ENCODE results near the gene GATAD1.
"Not testable (repeated sequence)": the region's sequence is repeated elsewhere in the genome, so short reads cannot be mapped to it uniquely, and the experiment has no call there.

GATAD1 gene

DNA sequence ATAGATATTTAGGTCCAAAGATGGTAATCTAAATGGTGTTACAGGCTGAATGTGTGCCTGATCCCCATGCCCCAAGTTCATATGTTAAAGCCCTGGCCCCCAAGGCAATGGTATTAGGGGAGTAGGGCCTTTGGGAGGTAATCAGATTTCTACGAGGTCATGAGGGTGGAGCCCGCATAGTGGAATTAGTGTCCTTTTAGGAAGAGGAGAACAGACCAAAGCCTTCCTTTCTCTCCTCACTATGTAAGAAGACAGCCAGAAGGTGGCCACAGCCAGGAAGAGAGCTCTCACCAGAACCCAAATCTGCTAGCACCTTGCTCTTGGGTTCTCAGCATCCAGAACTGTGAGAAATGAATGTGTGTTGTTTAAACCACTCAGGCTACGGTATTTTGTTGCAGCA, 15.3 kb downstream of the GATAD1 start:
- no peaks in the 10 kb centered on the region for H3K4me1 ChIP-seq (ENCODE audit: insufficient read depth, insufficient read length)
- H3K36me3 ChIP-seq (ENCODE audit: insufficient read depth, insufficient read length, low read length) = peaks cover 8% of the 10 kb centered on the region
- no peak overlapping the region for H3K4me3 ChIP-seq (ENCODE audit: insufficient read length, low read depth)
- no peaks in the 10 kb centered on the region for H3K9me3 ChIP-seq (ENCODE audit: insufficient read depth, low read length)
- no peak for DNase-seq (ENCODE audit: low read depth, low spot score)
- H3K27me3 ChIP-seq (ENCODE audit: insufficient read depth, insufficient read length) = no peaks in the 10 kb centered on the region
- no peak overlapping the region for H3K9ac ChIP-seq (ENCODE audit: insufficient read length, low read depth)
- TF ChIP-seq SUZ12 (IDR thresholded peaks at IDR 0.05; ENCODE audit: extremely low read depth, insufficient read depth, insufficient read length) = no peak
- TF ChIP-seq ZNF274 (IDR thresholded peaks at IDR 0.05; ENCODE audit: low read depth, low read length) = no peak
- TF ChIP-seq YY1 (IDR thresholded peaks at IDR 0.05; ENCODE audit: insufficient read depth, insufficient read length) = no peak

DNA sequence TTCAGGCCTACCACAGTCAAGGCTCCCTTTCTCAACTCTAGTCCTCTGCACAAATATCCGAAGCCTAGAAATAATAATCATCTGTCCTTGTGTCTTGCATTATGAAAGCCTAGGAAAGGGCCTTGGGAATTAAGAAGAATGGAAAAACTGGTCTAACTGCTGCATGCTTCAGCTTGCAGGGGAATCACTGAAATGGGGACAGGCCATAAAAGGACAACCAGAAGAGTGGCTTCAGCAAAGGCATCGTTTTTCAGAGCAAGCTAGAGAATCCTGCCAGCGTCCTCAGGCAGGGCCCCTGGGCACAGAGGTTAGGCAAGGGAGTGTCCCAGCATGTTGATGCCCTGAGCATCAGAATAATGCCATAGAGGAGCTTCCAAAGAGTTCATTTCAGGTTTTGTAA, 17.2 kb downstream of the GATAD1 start:
- H3K9ac ChIP-seq (ENCODE audit: insufficient read length, low read depth) = no peak overlapping the region
- H3K36me3 ChIP-seq (ENCODE audit: insufficient read depth, insufficient read length, low read length) = no peaks in the 10 kb centered on the region
- H3K4me1 ChIP-seq (ENCODE audit: insufficient read depth, insufficient read length) = no peaks in the 10 kb centered on the region
- no peaks in the 10 kb centered on the region for H3K27me3 ChIP-seq (ENCODE audit: insufficient read depth, insufficient read length)
- H3K9me3 ChIP-seq (ENCODE audit: insufficient read depth, low read length) = no peaks in the 10 kb centered on the region
- no peak for DNase-seq (ENCODE audit: low read depth, low spot score)
- H3K4me3 ChIP-seq (ENCODE audit: insufficient read length, low read depth) = no peak overlapping the region
- TF ChIP-seq YY1 (IDR thresholded peaks at IDR 0.05; ENCODE audit: insufficient read depth, insufficient read length) = no peak
- no peak for TF ChIP-seq SUZ12 (IDR thresholded peaks at IDR 0.05; ENCODE audit: extremely low read depth, insufficient read depth, insufficient read length)
- no peak for TF ChIP-seq ZNF274 (IDR thresholded peaks at IDR 0.05; ENCODE audit: low read depth, low read length)

DNA sequence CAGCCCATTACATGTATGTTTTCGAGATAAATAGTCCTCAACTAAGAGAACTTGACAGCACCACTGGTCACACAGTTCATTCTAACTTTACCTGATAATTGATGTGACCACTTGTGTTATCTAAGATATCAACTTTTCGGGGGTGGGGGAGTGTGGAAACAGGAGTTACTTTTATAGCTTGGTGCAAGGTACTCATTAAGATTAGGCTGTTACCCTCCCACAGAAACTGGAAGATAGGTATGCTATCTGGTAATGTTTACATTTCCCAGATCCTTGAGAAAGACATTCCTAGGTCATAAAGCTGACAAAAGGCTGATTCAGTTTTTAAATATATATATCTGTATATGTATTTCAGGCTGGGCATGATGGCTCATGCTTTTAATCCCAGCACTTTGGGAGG, 19.4 kb downstream of the GATAD1 start:
- Histone ChIP-seq H3K36me3 (ENCODE audit: insufficient read depth, insufficient read length, low read length) (no peaks in the 10 kb centered on the region), H3K27me3 (ENCODE audit: insufficient read depth, insufficient read length) (no peaks in the 10 kb centered on the region), H3K4me3 (ENCODE audit: insufficient read length, low read depth) (no peak overlapping the region), H3K9me3 (ENCODE audit: insufficient read depth, low read length) (no peaks in the 10 kb centered on the region), H3K4me1 (ENCODE audit: insufficient read depth, insufficient read length) (no peaks in the 10 kb centered on the region), H3K9ac (ENCODE audit: insufficient read length, low read depth) (no peak overlapping the region)
- DNase-seq (ENCODE audit: low read depth, low spot score) = no peak
- no peak for TF ChIP-seq ZNF274 (IDR thresholded peaks at IDR 0.05; ENCODE audit: low read depth, low read length)
- no peak for TF ChIP-seq YY1 (IDR thresholded peaks at IDR 0.05; ENCODE audit: insufficient read depth, insufficient read length)
- TF ChIP-seq SUZ12 (IDR thresholded peaks at IDR 0.05; ENCODE audit: extremely low read depth, insufficient read depth, insufficient read length) = no peak

DNA sequence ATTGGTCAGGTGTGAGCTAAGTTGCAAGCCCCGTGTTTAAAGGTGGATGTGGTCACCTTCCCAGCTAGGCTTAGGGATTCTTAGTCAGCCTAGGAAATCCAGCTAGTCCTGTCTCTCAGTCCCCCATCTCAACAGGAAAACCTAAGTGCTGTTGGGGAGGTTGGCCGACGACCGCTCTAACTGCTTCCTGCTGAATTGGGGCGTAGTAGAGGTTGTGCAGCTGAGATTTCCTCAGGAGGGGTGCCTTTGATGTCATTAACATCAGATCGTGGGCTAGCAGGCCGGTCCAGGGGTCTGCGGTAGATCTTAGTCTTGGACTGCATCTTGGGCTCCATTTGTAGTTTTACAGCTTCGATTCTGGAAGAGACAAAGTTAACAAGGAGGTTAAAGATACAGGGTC, 21.3 kb downstream of the GATAD1 start:
- H3K4me3 ChIP-seq (ENCODE audit: insufficient read length, low read depth); H3K9me3 ChIP-seq (ENCODE audit: insufficient read depth, low read length); H3K27me3 ChIP-seq (ENCODE audit: insufficient read depth, insufficient read length): not testable (repeated sequence)

DNA sequence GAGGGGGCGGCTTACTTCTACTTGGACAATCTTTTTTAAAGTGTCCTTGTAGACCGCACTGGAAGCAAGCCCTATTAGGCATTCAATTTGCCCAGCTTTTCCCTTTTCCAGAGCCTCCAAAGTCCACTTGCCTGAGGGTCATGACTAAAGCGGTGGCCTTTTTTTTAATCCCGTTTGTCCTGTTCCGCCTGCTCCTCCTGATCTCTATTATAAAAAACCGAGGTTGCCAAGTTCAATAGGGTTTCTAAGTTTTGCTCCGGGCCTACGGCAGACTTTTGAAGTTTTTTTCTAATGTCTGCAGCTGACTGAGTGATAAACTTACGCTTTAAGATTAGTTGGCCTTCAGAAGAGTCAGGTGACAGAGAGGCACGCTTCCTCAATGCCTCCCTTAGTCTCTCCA, 26.7 kb downstream of the GATAD1 start:
- H3K4me3 ChIP-seq (ENCODE audit: insufficient read length, low read depth); H3K27me3 ChIP-seq (ENCODE audit: insufficient read depth, insufficient read length); H3K9me3 ChIP-seq (ENCODE audit: insufficient read depth, low read length); H3K36me3 ChIP-seq (ENCODE audit: insufficient read depth, insufficient read length, low read length); H3K4me1 ChIP-seq (ENCODE audit: insufficient read depth, insufficient read length); H3K9ac ChIP-seq (ENCODE audit: insufficient read length, low read depth); DNase-seq (ENCODE audit: low read depth, low spot score): not testable (repeated sequence)

More for the DNA sequence above, 21.3 kb downstream of the GATAD1 start:
- not testable (repeated sequence) for H3K36me3 ChIP-seq (ENCODE audit: insufficient read depth, insufficient read length, low read length); DNase-seq (ENCODE audit: low read depth, low spot score); H3K9ac ChIP-seq (ENCODE audit: insufficient read length, low read depth); H3K4me1 ChIP-seq (ENCODE audit: insufficient read depth, insufficient read length)

DNA sequence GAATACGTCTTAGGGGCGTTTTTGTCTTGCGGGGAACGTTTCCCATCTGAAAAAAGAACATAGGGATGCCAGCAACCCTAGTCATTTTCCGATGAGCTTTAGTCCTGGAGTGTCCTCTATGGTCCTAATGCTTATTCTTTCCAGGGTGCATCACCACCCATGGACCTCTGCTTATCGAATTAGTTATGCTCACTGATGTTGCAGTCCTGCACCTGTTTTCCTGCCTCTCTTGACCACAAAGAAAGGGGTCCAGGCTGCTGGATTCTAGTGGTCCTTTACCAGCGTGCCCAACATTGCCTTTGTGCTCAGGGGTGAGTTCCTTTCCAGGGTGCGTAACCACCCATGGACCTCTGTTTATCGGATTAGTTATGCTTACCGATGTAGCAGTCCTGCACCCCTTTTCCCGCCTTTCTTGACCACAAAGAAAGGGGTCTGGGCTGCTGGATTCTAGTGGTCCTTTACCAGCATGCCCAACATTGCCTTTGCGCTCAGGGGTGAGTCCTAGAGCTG, 28.0 kb downstream of the GATAD1 start:
- not testable (repeated sequence) for H3K9ac ChIP-seq (ENCODE audit: insufficient read length, low read depth); H3K4me3 ChIP-seq (ENCODE audit: insufficient read length, low read depth)

DNA sequence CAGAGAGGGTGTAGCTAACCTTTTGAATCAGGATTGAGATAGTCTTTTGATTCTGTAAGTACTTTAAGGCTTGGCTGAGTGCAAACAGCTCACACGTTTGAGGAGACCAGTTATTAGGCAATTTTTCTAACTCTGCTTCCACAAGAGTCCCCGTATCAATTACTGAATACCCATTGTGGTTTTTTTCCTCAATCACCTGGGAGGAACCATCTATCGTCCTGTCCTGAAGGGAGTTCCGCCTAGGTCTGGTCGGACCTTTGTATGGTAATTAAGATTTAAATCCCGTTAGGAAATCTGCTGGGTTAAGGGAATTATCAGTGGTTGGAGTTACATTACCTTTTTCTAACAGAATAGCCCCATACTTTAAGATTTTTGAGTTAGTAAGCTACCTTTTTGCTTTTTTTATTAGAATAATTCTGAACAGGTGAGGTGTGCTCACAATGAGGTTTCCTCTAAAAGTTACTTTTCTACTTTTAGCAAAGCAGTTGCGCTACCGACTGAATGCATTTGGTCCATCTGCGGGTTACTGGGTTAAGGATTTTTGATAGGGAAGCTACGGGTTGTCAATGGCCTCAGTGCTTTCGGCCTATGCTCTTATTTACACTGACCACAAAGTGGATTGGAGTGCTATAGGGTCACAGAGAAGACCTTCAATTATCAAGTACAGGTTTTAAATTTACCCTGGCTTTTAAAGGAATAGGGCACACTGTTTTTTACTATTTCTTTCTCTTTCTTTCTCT, 28.7 kb downstream of the GATAD1 start:
- not testable (repeated sequence) for H3K4me1 ChIP-seq (ENCODE audit: insufficient read depth, insufficient read length); H3K36me3 ChIP-seq (ENCODE audit: insufficient read depth, insufficient read length, low read length); DNase-seq (ENCODE audit: low read depth, low spot score); H3K9me3 ChIP-seq (ENCODE audit: insufficient read depth, low read length); H3K27me3 ChIP-seq (ENCODE audit: insufficient read depth, insufficient read length); H3K9ac ChIP-seq (ENCODE audit: insufficient read length, low read depth); H3K4me3 ChIP-seq (ENCODE audit: insufficient read length, low read depth)

More for the DNA sequence above, 28.0 kb downstream of the GATAD1 start:
- not testable (repeated sequence) for H3K9me3 ChIP-seq (ENCODE audit: insufficient read depth, low read length); H3K36me3 ChIP-seq (ENCODE audit: insufficient read depth, insufficient read length, low read length); H3K4me1 ChIP-seq (ENCODE audit: insufficient read depth, insufficient read length); H3K27me3 ChIP-seq (ENCODE audit: insufficient read depth, insufficient read length); DNase-seq (ENCODE audit: low read depth, low spot score)

DNA sequence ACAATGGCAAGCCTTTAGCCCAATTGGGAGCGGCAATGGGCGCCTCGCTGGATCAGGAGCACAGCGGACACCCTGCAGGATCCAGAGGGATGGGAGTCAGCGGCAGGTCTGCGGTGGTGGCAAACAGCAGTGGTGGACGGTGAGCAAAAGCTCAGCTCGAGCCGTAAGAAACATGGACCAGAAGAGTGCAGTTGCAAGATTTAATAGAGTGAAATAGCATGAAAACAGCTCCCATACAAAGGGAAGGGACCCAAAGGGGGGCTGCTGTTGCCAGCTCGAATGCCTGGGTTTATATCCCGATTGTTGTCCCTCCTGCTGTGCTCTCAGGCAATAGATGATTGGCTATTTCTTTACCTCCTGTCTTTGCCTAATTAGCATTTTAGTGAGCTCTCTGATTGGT, 30.4 kb downstream of the GATAD1 start, which contains the start of gene ERVW-1:
Gene ERVW-1, minus strand, starts transcription at position 266 of the 400 bp plus-strand sequence. CDS start 7,565 bp downstream, outside the sequence.
- H3K4me3 ChIP-seq (ENCODE audit: insufficient read length, low read depth); DNase-seq (ENCODE audit: low read depth, low spot score); H3K9ac ChIP-seq (ENCODE audit: insufficient read length, low read depth); H3K4me1 ChIP-seq (ENCODE audit: insufficient read depth, insufficient read length); H3K9me3 ChIP-seq (ENCODE audit: insufficient read depth, low read length); H3K36me3 ChIP-seq (ENCODE audit: insufficient read depth, insufficient read length, low read length); H3K27me3 ChIP-seq (ENCODE audit: insufficient read depth, insufficient read length): not testable (repeated sequence)

Data from NT2/D1 (cell line).